Renal cortex interstitium (tissue), 11 donors: Measurements from ENCODE around the gene PIK3R1. TPM values are rescaled to one million over a fixed set of nuclear protein-coding genes. Genes with fewer than 3 reads are reported as not detected.

Experiments used
- DNase-seq, 11 donors: peaks; one replicate each; pipeline ENCODE4 v3.0.0-alpha.2; 2013; ENCODE audit warnings: low read depth in 9 of 11, low spot score in 4 of 11; ENCODE audit errors: extremely low read depth in 1 of 11
- polyA plus RNA-seq, 3 donors: library from polyadenylated mRNA; unstranded; fragments of 120-200 nt; gene quantifications; one replicate each; pipeline ENCODE4 v1.2.1, GENCODE V29; 2013; ENCODE audit not compliant: insufficient read length in 3 of 3

PIK3R1 gene
- polyA plus RNA-seq, 3 donors = 73.7 to 94.6 (median 84.0) TPM

DNA sequence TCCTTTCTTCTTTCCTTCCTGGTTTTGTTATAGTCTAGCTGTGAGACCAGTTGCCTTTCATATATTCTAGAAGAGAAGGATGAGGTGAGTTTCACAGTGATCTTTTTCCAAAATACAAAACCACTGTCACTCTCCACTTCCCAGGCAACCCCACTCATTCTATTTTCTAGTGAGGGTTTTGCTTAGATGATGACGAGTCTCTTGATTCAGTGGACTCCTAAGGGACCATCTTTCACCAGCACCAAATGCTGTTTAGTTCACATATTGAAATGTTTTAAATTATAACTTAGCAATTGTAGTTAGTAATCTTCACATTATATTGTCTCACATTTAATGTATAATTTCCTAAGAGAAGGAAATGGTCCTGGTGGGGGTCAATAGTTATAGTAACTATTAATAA lies 25.2 kb downstream of the PIK3R1 start:
- no peak for DNase-seq

DNA sequence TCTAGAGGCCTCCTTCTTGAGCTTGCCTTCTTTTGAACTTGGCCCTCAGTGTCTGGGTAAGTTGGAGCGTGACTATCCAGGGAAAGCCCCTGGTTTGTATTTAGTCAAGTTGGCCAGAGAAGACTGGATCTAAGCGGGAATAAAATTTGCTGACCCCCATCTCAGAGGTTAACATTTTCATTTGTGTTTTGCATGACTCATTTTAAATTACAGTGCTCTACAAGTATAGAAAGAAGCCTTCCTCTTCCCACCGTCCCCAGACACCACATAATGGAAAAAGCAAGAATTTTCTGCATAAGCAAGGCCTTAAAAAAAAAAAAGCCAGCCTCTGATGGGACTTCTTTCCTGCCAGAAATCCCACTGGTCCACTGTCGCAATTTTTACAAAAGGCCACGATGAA lies 27.2 kb downstream of the PIK3R1 start:
- DNase-seq = no peak

DNA sequence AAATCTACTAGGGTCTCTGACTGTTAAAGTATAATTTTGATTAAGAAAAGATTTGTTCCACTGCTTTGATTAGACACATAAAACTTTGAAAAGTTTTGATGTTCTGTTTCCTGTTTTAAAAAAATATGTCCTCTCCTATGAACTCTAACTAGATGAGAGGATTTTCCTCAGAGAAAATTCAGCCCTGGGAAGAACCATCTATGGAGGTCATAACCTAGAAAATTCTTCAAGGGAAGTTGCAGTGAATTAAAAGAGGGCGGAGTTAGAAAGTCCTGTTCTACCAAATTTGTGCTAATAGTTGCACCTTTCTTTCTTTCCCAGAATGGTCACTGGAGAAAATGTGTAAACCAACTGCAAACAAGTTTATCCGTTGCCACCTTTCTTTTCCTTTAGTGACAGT lies 27.7 kb downstream of the PIK3R1 start:
- no peak for DNase-seq

DNA sequence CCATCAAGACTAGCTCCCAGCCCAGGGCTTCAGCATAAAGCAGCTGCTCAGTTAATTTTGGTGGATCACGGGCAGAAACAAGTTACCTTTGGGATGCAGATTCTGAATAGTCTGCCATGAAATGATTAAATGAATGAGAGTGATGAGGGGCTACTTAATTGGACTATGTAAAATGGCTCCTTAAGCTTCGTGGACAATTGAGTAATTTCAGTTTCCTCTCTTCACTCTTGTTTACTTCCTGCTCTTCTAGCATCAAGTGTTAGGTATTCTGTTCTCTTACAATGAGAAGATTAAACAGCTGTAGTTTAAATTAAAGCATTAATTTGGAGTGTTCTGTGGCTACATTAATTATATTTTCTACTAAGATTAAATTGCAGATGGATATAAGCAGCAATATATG lies 28.1 kb downstream of the PIK3R1 start:
- no peak for DNase-seq

DNA sequence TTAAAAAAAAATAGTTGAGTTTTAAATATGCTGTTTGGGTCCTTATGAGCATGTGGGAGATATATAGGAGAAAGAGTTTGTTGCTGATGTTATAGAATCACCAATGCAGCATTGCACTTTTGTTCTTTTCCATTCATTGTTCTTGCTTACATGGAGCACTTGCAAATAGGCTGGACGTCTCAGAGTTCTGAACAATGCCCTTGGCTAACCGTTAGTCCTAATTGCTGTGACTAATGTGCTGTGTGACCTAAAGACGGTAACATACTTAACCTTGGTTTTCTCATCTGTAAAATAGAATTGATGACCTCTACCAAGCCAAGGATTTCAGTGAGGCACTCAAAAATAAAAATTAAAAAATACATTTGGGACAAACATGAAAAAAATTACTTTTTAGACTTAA lies 29.8 kb downstream of the PIK3R1 start:
- no peak for DNase-seq

DNA sequence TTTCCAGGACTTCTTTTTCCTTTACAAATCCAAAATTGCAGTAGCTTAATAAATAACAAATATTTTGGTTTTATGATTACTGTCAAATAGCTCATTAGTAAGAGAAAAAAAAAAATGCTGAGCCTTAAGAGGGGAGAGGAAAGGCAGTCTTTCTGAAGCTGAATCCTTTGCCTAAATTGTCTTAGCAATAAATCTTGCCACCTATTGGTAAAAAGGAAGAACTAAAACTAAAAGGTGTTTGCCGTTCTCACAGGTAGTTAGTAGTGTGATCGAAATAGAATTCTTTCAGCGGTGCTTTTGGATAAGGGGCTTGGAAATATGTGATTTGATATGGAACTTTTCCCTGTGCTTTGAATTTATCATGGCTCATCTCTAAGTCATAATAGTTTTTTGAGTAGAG lies 31.2 kb downstream of the PIK3R1 start:
- no peak for DNase-seq

DNA sequence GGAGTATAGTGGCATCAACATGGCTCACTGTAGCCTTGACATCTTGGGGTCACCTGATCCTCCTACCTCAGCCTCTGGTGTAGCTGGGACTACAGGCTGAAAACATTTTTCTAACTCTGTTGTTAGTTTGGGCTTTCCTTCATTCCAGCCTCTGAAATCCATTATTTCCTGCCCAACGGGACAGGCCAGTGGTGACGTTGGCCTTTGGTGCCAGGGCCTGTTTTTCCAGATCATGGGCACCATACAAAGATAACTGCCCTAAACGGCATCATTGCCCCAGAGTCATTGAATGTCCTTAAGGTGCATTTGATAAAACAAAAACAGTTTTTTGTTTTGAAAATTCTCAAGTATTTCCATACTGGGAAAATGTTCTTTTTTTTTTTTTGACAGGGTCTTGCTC lies 32.1 kb downstream of the PIK3R1 start:
- no peak for DNase-seq

DNA sequence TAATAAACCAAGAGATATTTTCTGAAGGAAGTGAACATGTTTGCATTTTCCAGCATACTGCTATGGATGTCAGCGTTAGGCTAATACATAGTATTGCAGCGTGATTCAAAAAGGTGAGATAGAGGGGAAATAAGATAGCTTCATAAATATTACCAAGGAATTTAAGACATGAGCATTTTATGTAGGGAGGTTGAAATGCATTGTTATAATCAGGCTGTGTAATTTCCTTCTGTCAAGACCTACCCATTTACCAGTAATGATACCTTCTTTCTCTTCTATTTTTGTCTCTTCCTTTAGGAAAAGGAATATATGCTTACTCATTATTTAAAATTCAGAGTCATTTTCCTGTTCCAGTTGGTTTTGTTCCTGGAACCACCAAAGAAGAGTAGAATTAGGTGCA lies 33.3 kb downstream of the PIK3R1 start:
- DNase-seq = no peak

DNA sequence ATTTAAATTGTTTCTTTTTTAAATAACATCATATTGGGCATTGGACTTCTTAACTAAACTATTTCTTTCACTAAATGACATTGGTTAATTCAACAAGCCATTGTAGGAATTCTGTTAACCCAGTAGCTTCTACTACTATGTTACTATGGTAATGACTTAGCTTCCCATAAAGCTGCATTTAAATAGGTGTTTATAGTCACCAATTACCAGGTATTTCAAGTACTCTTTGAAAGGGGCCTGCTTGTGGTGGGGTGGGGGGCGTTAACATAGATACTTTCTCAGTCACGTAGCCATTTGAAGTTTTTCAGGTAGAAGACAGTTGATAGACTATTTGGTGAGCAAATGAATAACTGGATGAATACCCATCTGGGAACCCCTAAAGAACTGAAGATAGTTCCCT lies 34.0 kb downstream of the PIK3R1 start:
- DNase-seq = no peak

DNA sequence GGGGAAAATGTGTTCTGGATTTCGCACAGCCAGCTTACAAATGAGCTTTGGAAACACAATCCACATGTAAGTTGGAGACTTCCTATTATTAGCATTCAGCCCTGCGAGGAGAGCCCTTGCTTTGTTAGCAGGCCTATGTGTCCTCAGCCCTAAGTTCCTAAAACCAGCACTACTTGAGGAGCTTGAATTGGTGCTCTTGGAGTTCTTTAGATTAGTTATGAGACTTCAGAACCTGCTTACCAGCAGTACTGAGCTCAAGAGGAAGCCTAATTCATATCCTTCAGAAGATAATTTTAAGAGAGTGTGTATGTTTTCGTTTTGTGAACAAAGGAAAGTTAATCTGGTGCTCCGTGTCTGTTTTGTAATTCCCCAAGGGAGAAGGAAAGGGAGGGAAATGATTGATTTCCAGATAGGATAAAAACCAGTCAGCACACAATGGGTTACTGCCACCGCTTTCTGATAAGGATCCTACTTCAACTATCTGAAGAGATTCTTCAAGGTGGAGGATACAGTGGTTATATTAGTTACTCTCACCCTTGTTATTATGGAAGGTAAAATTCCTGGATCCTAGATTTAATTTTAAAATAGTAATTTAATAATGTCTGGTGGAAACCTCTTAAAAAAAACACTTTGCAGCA lies 35.2 kb downstream of the PIK3R1 start:
- no peak for DNase-seq

DNA sequence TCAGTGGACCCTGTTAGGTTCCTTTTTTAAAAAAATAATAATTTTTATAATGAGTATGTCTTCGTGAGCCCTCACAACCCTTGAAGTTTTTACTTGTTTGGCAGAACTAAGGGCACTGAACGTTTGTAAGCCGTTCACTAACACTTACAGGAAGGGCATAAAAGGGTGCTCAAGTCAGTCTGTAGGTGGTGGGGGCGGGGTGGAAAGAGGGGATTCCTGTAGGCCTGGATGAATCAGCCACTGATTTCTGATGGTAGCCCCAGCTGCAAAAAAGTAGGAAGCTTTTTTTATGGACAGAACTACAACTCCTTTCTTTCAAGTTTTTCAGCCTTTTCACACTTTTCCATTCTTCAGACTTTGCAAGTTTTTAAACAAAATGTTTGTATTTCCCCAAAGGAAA lies 35.8 kb downstream of the PIK3R1 start:
- no peak for DNase-seq

DNA sequence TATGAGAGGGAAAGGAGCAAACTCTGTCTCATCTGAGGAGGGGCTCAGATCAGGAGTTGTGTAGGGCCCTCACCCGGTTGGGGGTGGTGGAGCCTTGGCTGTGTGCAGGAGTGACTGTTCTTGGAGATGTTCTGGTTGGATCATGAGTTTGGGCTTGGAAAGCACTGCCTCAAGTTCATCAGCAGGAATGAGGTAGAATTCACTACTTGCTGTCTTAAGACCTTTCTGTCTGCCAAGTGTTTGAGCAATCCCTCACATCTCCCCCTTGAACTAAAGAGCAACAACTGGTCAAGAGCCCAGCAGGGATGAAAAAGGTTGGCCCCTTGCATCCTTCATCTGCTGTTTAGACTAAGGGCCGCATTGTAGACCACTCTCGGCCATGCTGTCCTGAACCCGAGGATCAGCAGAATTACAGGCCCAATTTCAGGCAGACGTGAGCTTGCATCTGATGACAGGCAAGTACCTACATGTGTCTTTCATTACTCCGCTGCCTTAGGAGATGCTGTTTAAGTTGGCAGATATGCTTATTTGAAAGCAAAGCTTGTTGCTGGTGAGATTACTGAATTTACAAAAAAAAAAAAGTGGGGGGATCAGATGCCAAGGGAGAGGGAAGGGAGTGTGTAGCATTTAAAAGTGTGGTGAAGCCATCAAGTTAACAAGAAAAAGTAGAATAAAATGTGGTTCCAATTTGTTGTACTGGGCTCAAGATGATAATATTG lies 36.4 kb downstream of the PIK3R1 start:
- DNase-seq = no peak

DNA sequence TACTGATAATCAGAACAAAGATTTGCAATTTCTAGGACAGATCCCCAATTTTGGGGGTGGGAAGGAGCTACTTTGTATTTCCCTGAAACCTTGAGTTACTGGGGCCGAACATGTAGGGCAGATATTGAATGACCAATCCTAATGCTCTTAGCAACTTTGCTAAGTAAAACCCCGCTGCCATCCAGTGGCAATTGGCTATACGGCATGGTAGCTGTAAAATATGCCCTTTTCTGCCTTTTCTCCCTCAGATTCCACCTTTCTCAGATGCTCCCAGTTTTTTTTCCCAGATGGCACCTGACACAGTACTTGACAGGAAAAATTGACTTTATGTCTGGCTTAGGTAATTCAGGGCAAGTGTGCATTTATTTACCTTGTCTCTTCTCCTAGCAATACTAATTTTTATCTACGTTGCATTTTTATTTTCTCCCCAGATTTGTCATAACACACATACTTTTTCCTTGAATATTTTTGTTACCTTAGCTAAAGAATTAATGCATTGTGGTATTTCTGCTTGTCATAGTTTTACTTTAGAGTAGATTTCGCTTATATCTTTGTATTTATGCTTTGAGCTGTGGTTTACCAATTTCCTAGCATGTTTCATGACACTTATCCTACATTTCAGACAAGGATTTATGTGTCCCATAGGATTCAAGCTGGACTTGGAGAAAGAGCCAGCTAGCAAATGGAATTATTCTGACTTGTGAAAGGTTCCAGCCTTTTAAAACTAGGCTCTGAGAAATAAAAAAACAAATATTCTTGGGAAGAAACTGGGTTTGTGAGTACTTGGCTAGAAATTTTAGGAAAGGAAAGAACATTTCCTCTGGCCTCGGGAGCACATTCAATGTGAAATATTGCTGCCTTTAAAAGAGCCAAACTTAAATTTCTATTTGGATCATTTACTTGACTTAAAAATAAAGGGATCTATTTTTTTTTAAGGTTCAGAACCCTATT lies 37.4 kb downstream of the PIK3R1 start:
- peak in 3 of 11 donors; percentile 45 to 64 (median 50) for DNase-seq

DNA sequence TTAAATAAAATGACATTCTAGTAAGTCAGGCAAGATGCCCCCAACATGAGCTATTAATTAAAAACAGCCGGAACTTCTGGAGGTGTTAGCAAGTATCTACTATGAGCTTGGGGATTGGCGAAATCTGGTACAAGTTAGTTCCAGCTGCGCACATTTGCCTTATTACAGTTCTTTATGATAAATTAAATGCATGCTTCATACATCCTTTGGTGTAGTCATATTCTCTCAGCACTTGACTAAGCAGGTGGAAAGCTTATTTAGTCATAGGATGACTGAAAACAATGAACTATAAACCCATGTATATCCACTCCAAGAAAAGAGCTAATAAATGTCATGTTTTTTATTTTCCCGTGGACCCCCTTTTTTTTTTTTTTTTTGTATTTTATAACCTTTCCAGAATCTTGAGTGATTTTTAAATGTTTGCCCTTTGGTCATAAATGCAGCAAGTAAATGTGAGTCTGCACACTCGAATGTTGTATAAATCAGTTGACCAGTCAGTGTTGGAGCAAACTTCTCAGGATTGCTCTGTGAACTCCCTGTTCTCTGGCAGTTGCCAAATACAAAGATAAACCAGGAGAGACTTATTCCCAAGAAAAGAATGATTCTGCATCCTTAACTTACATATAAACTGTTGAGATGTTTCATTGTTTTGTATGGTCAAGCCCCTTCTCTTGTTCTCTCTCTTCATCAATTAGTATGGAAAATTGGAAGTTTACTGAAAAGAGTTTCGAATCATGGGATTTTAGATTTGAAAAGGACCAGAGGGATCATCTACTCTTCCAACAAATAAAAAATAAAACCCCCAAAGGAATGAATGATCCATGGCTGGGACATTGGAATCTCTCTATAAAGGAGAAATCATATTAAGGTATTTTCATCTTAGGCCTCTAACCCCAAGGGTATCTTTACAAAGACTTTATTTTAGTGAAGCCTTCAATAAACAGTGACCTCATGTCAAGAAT lies 38.3 kb downstream of the PIK3R1 start:
- no peak for DNase-seq

DNA sequence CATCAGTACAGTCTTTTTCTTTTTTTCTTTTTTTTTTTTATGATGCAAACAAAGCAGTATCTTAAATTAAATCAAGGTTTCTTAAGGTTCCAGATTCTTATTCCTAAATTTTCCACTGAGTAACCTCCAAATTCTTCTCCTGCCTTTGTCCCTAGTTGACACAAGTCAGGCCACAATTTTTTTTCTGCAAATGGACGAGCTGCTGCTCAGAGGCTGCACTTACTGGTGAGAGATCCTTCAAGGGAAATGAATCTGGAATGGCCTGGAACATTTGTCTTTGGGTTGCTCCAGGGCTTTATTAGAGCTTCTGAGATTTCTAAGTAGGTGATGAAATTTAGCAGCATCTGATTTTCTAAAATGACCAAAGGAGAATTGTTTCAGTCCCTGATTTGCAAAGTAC lies 39.3 kb downstream of the PIK3R1 start:
- no peak for DNase-seq

DNA sequence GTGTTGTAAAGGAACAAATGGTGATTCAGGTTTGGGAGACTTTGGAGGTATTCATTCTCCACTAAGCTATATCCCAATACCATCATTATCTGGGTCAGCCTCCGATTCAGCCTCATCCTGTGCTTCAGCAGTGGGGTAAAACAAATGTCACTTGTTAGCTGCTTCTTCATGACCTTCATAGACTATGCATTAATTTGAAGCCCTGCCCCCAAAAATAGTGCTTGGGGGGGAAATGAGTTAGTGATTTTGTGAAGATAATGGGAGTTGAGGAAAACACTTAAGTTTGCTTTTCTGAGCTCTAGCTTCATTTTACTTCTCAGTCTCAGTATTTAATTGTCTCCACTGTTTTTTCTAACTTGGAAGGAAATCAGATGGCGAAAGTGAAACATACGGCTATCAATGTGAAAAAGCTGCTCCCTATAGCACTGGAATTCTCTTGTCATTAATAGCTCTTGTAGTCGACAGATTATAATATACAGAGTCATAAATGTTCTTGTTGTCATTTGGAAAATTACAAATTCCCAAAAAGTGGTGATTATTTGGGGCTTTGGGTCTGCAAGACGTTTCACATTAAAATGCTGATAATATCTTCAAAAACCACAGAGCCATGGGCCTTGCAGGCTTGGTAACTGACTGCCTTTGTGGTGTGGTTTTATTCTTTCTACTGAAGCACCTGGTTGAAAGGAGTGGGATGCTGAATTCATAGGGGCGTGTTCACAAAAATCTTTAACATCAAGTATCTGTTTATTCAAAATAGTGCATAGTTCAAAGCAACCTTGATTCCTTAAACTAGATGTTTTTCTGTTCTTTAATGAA lies 40.0 kb downstream of the PIK3R1 start:
- no peak for DNase-seq

DNA sequence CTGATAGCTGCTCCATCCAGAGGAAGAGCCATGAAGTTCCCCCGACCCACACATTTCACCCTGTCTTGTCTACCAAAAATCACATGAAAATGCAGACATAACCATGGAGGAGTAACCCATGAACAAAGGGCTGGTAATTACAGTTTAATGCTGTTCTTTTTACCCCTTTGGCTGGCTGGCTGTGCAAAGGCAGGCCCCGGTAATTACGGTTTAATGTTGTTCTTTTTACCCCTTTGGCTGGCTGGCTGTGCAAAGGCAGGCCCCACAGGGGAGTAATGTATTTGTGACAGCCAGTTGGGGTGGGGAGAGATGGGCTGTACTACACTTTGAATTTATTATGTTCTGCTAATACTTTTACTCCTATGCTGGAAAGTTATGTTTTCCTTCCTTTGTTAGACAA lies 41.7 kb downstream of the PIK3R1 start:
- no peak for DNase-seq

DNA sequence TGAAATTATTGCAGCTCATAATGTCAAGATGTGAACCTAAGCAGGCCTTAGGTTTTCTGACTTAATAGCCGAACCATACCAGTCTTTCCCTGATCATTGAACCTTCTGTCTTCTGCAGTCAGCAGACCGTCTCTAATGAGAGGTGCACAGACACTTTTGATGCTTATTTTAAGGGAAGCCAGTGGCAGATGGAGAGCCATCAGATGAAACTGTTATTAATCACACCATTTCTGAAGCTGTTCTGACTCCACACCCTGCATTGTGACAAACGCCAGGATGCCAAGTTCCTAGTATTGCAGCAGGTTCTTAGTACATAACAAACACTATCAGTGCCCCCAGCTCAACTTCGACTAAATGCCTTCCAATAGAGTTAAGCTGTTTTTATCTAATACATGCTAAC lies 43.0 kb downstream of the PIK3R1 start:
- DNase-seq = no peak
